Naive thymus-derived CD4-positive, alpha-beta T cell (primary cell): ENCODE results near the gene FHL1. TPM values are rescaled to one million over a fixed set of nuclear protein-coding genes. Genes with fewer than 3 reads are reported as not detected.
A peak's percentile ranks its signal among the peaks of the same experiment; 100 is the strongest.

Experiments
- ATAC-seq: fragments of 150-1000 bp; cut with Tn5 transposase; 2 replicates; pipeline ENCODE4 v1.10.0; 2021; ENCODE audit warnings: mild to moderate bottlenecking, moderate library complexity
- CTCF ChIA-PET: fragments of 350-600 bp; sonication (Branson Sonifier 250); formaldehyde crosslinking; loops from one replicate; lab custom pipeline; 2021; ENCODE audit warnings: antibody characterized with exemption; lab: Charles Lee
- POLR2A ChIA-PET: fragments of 350-600 bp; sonication (Branson Sonifier 250); formaldehyde crosslinking; loops from one replicate; lab custom pipeline; 2021; ENCODE audit warnings: antibody characterized with exemption, inconsistent platforms; lab: Charles Lee
- DNase-seq, 9 donors: peaks; one replicate each; pipeline versions ENCODE4 v3.0.0 to v3.0.0-alpha.2; 2020 to 2022; ENCODE audit warnings: mixed read lengths in 1 of 9
- H3K27ac ChIP-seq: one replicate; pipeline ENCODE4 v1.7.0; 2013; ENCODE audit warnings: mild to moderate bottlenecking, low read depth, low read length, moderate library complexity
- H3K27me3 ChIP-seq, 2 donors: one replicate each; pipeline ENCODE4 v1.7.0; 2013; ENCODE audit warnings: low read length in 2 of 2, mild to moderate bottlenecking in 2 of 2, moderate library complexity in 2 of 2; ENCODE audit not compliant: control insufficient read depth in 2 of 2, insufficient read depth in 2 of 2
- H3K36me3 ChIP-seq, 3 experiments: 1 replicate in 2 of 3; 2 replicates in 1 of 3; pipeline ENCODE4 v1.7.0; 2013; ENCODE audit warnings: low read length in 3 of 3, mild to moderate bottlenecking in 3 of 3, moderate library complexity in 1 of 3; ENCODE audit not compliant: insufficient read depth in 3 of 3, control insufficient read depth in 2 of 3
- H3K4me1 ChIP-seq, 2 donors: one replicate each; pipeline ENCODE4 v1.7.0; 2013; ENCODE audit warnings: low read length in 2 of 2, mild to moderate bottlenecking in 2 of 2, moderate library complexity in 1 of 2; ENCODE audit not compliant: control insufficient read depth in 2 of 2, insufficient read depth in 2 of 2
- H3K4me3 ChIP-seq: 2 replicates; pipeline ENCODE4 v1.7.0; 2013; ENCODE audit warnings: mild to moderate bottlenecking, low read length
- H3K9me3 ChIP-seq, 3 experiments: 1 replicate in 2 of 3; 2 replicates in 1 of 3; pipeline ENCODE4 v1.7.0; 2013; ENCODE audit warnings: low read length in 3 of 3; ENCODE audit not compliant: control insufficient read depth in 2 of 3
- H3K27ac Mint-ChIP-seq, 9 donors: one replicate each; pipeline ENCODE4 v1.8.0; 2020 to 2022; ENCODE audit warnings: mixed read lengths in 9 of 9, mild to moderate bottlenecking in 8 of 9, moderate library complexity in 5 of 9, inconsistent platforms in 2 of 9
- H3K27me3 Mint-ChIP-seq, 5 donors: one replicate each; pipeline ENCODE4 v1.8.0; 2021 to 2022; ENCODE audit warnings: mixed read lengths in 5 of 5, mild to moderate bottlenecking in 1 of 5
- H3K36me3 Mint-ChIP-seq, 5 donors: one replicate each; pipeline ENCODE4 v1.8.0; 2020 to 2022; ENCODE audit warnings: mixed read lengths in 5 of 5, mild to moderate bottlenecking in 3 of 5, inconsistent platforms in 1 of 5
- H3K4me1 Mint-ChIP-seq, 7 donors: one replicate each; pipeline ENCODE4 v1.8.0; 2020 to 2022; ENCODE audit warnings: mixed read lengths in 7 of 7, mild to moderate bottlenecking in 3 of 7, inconsistent platforms in 1 of 7
- H3K4me3 Mint-ChIP-seq, 10 donors: one replicate each; pipeline ENCODE4 v1.8.0; 2020 to 2022; ENCODE audit warnings: mild to moderate bottlenecking in 10 of 10, mixed read lengths in 10 of 10, moderate library complexity in 6 of 10, inconsistent platforms in 2 of 10
- H3K9me3 Mint-ChIP-seq, 11 donors: one replicate each; pipeline ENCODE4 v1.8.0; 2020 to 2022; ENCODE audit warnings: mixed read lengths in 11 of 11, mild to moderate bottlenecking in 4 of 11, inconsistent platforms in 1 of 11, moderate library complexity in 1 of 11
- intact Hi-C, 2 donors: fragments of 100-400 bp; cut with micrococcal nuclease; formaldehyde crosslinking; loops; one replicate each; pipeline ENCODE4 v1.15.1; 2023
- polyA plus RNA-seq, 2 donors: library from polyadenylated mRNA; unstranded; fragments of 300-500 nt; fragmentation: Illumina TruSeq; gene quantifications; one replicate each; pipeline ENCODE4 v1.2.3, GENCODE V29; 2021
- total RNA-seq, 6 experiments: library from RNA in 5 of 6; stranded (reverse) in 5 of 6; gene quantifications; 1 replicate in 5 of 6; 2 replicates in 1 of 6; pipeline ENCODE4 v1.2.3 and lab custom pipeline; 2021 to 2026

FHL1 gene
- total and polyA plus RNA-seq, 7 experiments from 2014 or later: 14.9 to 40.0 (median 25.3) TPM

DNA sequence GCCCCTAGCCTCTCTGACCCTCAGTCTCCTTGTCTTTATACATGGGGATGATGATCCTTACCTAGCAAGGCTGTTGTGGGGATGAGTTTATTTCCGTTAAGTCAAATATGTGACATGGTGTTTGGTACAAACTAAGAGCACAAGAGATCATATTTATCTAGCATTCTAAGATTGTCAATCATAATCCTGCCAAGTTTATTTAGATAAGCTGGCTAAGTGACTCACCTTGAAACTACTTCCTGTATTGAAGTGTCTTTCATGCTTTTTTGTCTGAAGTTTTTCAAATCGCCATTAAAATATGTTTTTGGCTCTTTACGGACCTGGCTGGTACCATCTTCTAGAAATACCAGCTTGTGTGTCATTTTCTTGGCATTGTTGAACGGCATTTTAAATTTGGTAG is 73.2 kb downstream of the FHL1 start:
- peak overlapping the region in 1 of 9 donors; percentile 13 for H3K27ac Mint-ChIP-seq
- POLR2A ChIA-PET: interaction anchor here (0.7 kb wide), 1 partner anchor 232 kb away, joined by 3 read pairs; no protein-coding TSS in a partner anchor
- Histone ChIP-seq H3K27me3 (no peaks in the 10 kb centered on the region), H3K4me3 (no peak overlapping the region), H3K4me1 (no peaks in the 10 kb centered on the region), H3K9me3 (no peaks in the 10 kb centered on the region), H3K27ac (no peak overlapping the region), H3K36me3 (peaks cover 0 to 27% (median 0%) of the 10 kb centered on the region in 3 experiments)
- H3K4me1 Mint-ChIP-seq: peaks cover 0 to 19% (median 0%) of the 10 kb centered on the region in 7 donors
- CTCF ChIA-PET: no interaction called here
- DNase-seq (no peak), ATAC-seq (no peak)
- no peaks in the 10 kb centered on the region for H3K27me3 Mint-ChIP-seq
- peaks cover 3 to 18% (median 7%) of the 10 kb centered on the region in 5 donors for H3K36me3 Mint-ChIP-seq
- intact Hi-C loops: no loop called here
- H3K9me3 Mint-ChIP-seq: no peaks in the 10 kb centered on the region
- no peak overlapping the region for H3K4me3 Mint-ChIP-seq

DNA sequence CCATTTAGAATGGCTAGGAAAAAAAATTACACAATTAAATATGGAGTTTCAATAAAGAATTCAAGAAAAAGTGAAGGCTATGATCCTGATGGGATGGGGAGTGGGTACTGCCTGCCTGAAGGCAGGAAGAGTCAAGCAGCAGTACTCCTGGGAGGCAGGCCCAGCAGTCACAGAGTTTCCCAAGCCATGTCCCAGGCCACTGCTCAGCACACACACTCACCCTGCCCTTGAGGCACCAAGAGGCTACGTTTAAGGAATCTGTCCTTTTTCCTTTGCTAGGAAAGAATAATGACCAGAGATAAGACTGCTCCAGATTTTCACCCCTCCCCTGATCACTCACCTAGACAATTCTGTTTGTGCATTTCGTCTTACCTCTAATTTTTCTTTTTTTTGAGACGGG is 73.6 kb downstream of the FHL1 start:
- ATAC-seq (no peak), DNase-seq (no peak)
- H3K36me3 Mint-ChIP-seq: peaks cover 3 to 21% (median 8%) of the 10 kb centered on the region in 5 donors
- Histone ChIP-seq H3K27me3 (no peaks in the 10 kb centered on the region), H3K36me3 (peaks cover 0 to 31% (median 0%) of the 10 kb centered on the region in 3 experiments), H3K27ac (no peak overlapping the region), H3K4me3 (no peak overlapping the region), H3K9me3 (no peaks in the 10 kb centered on the region), H3K4me1 (no peaks in the 10 kb centered on the region)
- H3K9me3 Mint-ChIP-seq: no peaks in the 10 kb centered on the region
- H3K4me3 Mint-ChIP-seq: no peak overlapping the region
- intact Hi-C loops: no loop called here
- POLR2A ChIA-PET: interaction anchor here (0.7 kb wide), 1 partner anchor 233 kb away, joined by 3 read pairs; no protein-coding TSS in a partner anchor
- no peak overlapping the region for H3K27ac Mint-ChIP-seq
- H3K27me3 Mint-ChIP-seq: no peaks in the 10 kb centered on the region
- CTCF ChIA-PET: no interaction called here
- peaks cover 0 to 19% (median 0%) of the 10 kb centered on the region in 7 donors for H3K4me1 Mint-ChIP-seq

DNA sequence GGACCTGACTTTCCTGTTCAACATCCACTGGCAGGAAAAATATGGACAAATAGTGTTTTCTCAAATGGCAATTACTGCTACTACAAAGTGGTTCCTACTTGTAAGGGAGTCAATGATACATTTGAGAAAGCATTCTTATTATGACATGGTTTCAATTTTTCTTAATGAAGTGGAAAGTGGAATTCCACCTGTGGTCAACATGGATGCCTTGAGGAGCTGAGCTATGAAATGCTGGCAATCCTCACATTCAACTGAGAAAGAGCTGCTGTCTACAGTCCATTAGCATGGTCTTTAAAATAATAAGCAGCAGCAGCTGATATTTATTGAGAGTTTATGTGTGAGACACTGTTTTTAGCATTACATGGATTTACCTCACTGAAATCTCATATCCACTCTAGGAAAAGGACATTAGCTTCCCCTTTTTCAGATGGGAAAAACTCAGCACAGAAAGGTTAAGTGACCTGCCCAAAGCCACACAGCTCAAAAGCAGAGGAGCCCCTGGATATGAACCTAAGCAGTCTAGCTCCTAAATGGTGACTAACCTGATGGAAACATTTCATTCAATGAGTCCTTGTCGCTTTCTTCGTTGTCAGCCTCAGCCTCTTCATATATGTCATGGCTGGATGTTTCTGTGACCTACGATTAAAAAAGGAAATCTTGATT is 74.6 kb downstream of the FHL1 start:
- Mint-ChIP-seq H3K4me3 (no peak overlapping the region), H3K36me3 (peaks cover 3 to 25% (median 8%) of the 10 kb centered on the region in 5 donors), H3K9me3 (no peaks in the 10 kb centered on the region), H3K4me1 (peaks cover 0 to 19% (median 0%) of the 10 kb centered on the region in 7 donors), H3K27ac (peak overlapping the region in 1 of 9 donors; percentile 46), H3K27me3 (no peaks in the 10 kb centered on the region)
- POLR2A ChIA-PET: interaction anchor here (0.6 kb wide), 1 partner anchor 812 kb away, joined by 3 read pairs; the partner anchor contains the start of gene GPR101
- CTCF ChIA-PET: no interaction called here
- Histone ChIP-seq H3K27me3 (no peaks in the 10 kb centered on the region), H3K9me3 (no peaks in the 10 kb centered on the region), H3K27ac (no peak overlapping the region), H3K4me3 (no peak overlapping the region), H3K36me3 (peaks cover 0 to 31% (median 0%) of the 10 kb centered on the region in 3 experiments), H3K4me1 (no peaks in the 10 kb centered on the region)
- intact Hi-C loops: no loop called here
- no peak for DNase-seq
- ATAC-seq: no peak

DNA sequence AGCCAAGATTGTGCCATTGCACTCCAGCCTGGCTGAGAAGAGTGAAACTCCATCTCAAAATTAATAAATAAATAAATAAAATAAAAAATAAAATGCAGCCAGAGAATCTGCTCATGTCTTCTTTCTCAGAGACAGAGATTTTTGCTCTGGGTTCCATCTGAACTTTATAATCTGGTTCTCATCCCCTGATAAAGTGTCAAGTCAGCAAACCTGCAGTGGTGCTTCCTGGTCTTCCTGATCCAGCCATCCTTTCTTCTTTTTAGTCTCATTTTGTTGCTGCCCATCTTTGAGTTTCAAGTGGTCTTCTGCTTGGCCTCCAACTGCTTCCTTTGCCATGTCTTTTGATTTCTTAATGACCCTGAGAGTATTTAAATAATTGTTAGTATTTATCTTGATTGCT is 79.7 kb downstream of the FHL1 start:
- Histone ChIP-seq H3K27me3 (no peaks in the 10 kb centered on the region), H3K27ac (no peak overlapping the region), H3K36me3 (peaks cover 0 to 30% (median 0%) of the 10 kb centered on the region in 3 experiments), H3K4me3 (no peak overlapping the region), H3K4me1 (no peaks in the 10 kb centered on the region), H3K9me3 (no peaks in the 10 kb centered on the region)
- intact Hi-C loops: loop anchor here in 1 of 2 donors (5.0 kb wide), 1 partner anchor 40 kb away; no protein-coding TSS in a partner anchor
- ATAC-seq (no peak), DNase-seq (no peak)
- H3K9me3 Mint-ChIP-seq: no peaks in the 10 kb centered on the region
- H3K27ac Mint-ChIP-seq: peak overlapping the region in 1 of 9 donors; percentile 12
- ChIA-PET POLR2A (no interaction called here), CTCF (no interaction called here)
- H3K4me3 Mint-ChIP-seq: no peak overlapping the region
- peaks cover 0 to 22% (median 4%) of the 10 kb centered on the region in 5 donors for H3K36me3 Mint-ChIP-seq
- H3K4me1 Mint-ChIP-seq: peaks cover 0 to 25% (median 4%) of the 10 kb centered on the region in 7 donors
- H3K27me3 Mint-ChIP-seq: no peaks in the 10 kb centered on the region

DNA sequence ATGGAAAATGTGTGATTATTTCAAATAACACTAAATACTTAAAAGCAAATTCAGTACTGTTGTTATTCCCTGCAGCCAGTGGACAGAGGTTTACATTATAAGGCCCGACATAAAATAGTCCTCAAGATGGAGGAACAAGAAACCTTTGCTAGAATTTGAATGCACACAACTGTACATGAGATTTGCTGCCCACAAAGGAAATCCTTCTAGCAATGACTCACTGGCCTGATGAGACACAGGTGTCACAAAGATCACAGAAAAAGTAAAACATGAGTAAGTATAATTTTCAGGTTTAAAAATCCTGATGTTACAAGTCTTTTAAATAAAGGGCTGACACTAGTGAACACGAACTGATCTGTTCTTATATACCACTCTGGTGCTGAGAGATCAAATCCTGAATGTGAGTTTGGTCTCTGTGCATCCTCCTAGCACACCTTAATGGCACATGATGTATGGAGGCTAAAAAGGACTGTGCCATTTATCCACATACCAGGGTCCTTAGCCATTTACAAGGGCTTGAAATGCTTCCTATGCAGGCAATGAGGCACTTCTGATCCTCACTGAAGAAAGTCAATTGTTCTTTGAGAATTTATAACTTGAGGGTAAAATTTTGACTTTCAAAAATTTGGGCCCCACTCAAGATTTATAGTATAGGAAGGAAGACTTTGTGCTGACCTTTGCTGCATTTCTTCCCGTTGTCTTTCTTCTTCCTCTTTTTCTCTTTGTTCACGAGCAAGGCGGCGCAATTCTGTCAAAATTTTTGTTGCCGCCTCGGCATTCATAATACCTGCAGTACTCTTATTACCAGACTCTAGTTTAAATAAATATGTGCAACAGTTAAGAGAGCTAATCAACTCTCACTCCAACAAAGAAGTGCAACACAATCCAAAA is 80.9 kb downstream of the FHL1 start:
- H3K9me3 Mint-ChIP-seq: no peaks in the 10 kb centered on the region
- DNase-seq (no peak), ATAC-seq (no peak)
- peak overlapping the region in 2 of 9 donors; percentile 57 to 76 for H3K27ac Mint-ChIP-seq
- H3K4me3 ChIP-seq: no peak overlapping the region
- H3K36me3 ChIP-seq: peaks cover 0 to 21% (median 0%) of the 10 kb centered on the region in 3 experiments
- peaks cover 0 to 25% (median 4%) of the 10 kb centered on the region in 7 donors for H3K4me1 Mint-ChIP-seq
- intact Hi-C loops: loop anchor here in 1 of 2 donors (5.0 kb wide), 1 partner anchor 39 kb away; no protein-coding TSS in a partner anchor
- CTCF ChIA-PET: no interaction called here
- peak overlapping the region in 1 of 10 donors; percentile 67 for H3K4me3 Mint-ChIP-seq
- no peaks in the 10 kb centered on the region for H3K9me3 ChIP-seq
- H3K27me3 ChIP-seq: no peaks in the 10 kb centered on the region
- H3K27me3 Mint-ChIP-seq: no peaks in the 10 kb centered on the region
- H3K4me1 ChIP-seq: no peaks in the 10 kb centered on the region
- H3K36me3 Mint-ChIP-seq: peaks cover 0 to 22% (median 4%) of the 10 kb centered on the region in 5 donors
- POLR2A ChIA-PET: no interaction called here
- no peak overlapping the region for H3K27ac ChIP-seq

DNA sequence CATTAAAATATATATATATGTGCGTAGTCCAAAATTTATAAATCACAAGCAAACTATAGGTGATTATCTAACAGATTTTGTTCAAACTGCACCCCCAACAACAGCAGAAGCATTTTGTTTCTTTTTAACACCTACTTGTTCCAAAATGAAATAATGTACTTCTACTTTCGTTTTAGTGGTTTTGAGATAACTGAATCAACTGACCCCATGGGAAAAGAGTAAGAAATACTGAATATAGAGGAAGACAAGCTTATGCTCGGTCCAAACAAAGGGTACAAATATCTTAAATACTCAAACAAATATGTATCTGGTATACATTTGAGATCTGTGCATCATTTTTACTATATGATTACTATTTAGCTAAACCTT is 81.5 kb downstream of the FHL1 start:
- H3K27ac Mint-ChIP-seq: peak overlapping the region in 1 of 9 donors; percentile 10
- H3K4me1 ChIP-seq: no peaks in the 10 kb centered on the region
- H3K4me3 ChIP-seq: no peak overlapping the region
- H3K9me3 ChIP-seq: no peaks in the 10 kb centered on the region
- ATAC-seq: no peak
- intact Hi-C loops: loop anchor here in 1 of 2 donors (5.0 kb wide), 1 partner anchor 38 kb away; no protein-coding TSS in a partner anchor
- H3K9me3 Mint-ChIP-seq: no peaks in the 10 kb centered on the region
- H3K27me3 ChIP-seq: no peaks in the 10 kb centered on the region
- peaks cover 0 to 18% (median 0%) of the 10 kb centered on the region in 3 experiments for H3K36me3 ChIP-seq
- H3K27ac ChIP-seq: no peak overlapping the region
- ChIA-PET POLR2A (no interaction called here), CTCF (interaction anchor here (0.7 kb wide), 1 partner anchor 89 kb away, joined by 3 read pairs; no protein-coding TSS in a partner anchor)
- H3K36me3 Mint-ChIP-seq: peaks cover 0 to 22% (median 4%) of the 10 kb centered on the region in 5 donors
- no peak for DNase-seq
- peaks cover 0 to 25% (median 4%) of the 10 kb centered on the region in 7 donors for H3K4me1 Mint-ChIP-seq
- no peaks in the 10 kb centered on the region for H3K27me3 Mint-ChIP-seq
- H3K4me3 Mint-ChIP-seq: peak overlapping the region in 1 of 10 donors; percentile 39
